SK-N-SH treated with all-trans-retinoic acid at 6 μM for 48 hours (cell line): ENCODE measurements around the gene RDH11.

ENCODE experiments used
- ATAC-seq: fragments of 200-7000 bp; cut with Tn5 transposase; 3 replicates; pipeline ENCODE4 v1.9.1; 2020; ENCODE audit warnings: mild to moderate bottlenecking, moderate library complexity
- ARNTL ChIP-seq: fragments of 450-650 bp; formaldehyde crosslinking; IDR thresholded peaks from 2 replicates; pipeline ENCODE4 v1.5.0; 2020; ENCODE audit warnings: low read depth, mild to moderate bottlenecking, moderate library complexity, borderline replicate concordance
- CREB5 ChIP-seq: fragments of 250-450 bp; sonication (Bioruptor Pico); IDR thresholded peaks from 2 replicates; pipeline ENCODE4 v1.5.1; 2020; ENCODE audit warnings: low read depth, mild to moderate bottlenecking, moderate library complexity
- CSDC2 ChIP-seq: fragments of 250-450 bp; sonication (Bioruptor Pico); IDR thresholded peaks from 2 replicates; pipeline ENCODE4 v1.5.0; 2020; ENCODE audit warnings: mild to moderate bottlenecking, moderate library complexity
- CSRNP3 ChIP-seq: fragments of 250-450 bp; sonication (Bioruptor Pico); IDR thresholded peaks from 2 replicates; pipeline ENCODE4 v1.5.1; 2021; ENCODE audit warnings: mild to moderate bottlenecking, moderate library complexity
- ESRRG ChIP-seq: fragments of 250-450 bp; sonication (Bioruptor Pico); IDR thresholded peaks from 2 replicates; pipeline ENCODE4 v1.6.1; 2021; ENCODE audit warnings: mild to moderate bottlenecking
- GLIS3 ChIP-seq: fragments of 250-450 bp; sonication (Bioruptor Pico); IDR thresholded peaks from 2 replicates; pipeline ENCODE4 v1.5.0; 2020; ENCODE audit warnings: mild to moderate bottlenecking, moderate library complexity
- ISL1 ChIP-seq: fragments of 250-450 bp; sonication (Bioruptor Pico); IDR thresholded peaks from 2 replicates; pipeline ENCODE4 v2.1.2; 2022; ENCODE audit warnings: mild to moderate bottlenecking, moderate library complexity
- OSR1 ChIP-seq: fragments of 250-450 bp; sonication (Bioruptor Pico); IDR thresholded peaks from 2 replicates; pipeline ENCODE4 v1.8.0; 2022; ENCODE audit warnings: moderate library complexity, mild to moderate bottlenecking, inconsistent platforms
- PATZ1 ChIP-seq: fragments of 250-450 bp; sonication (Bioruptor Pico); IDR thresholded peaks from 2 replicates; pipeline ENCODE4 v1.8.0; 2020; ENCODE audit warnings: mild to moderate bottlenecking, moderate library complexity, borderline replicate concordance
- POU6F1 ChIP-seq: fragments of 250-450 bp; sonication (Bioruptor Pico); IDR thresholded peaks from 2 replicates; pipeline ENCODE4 v1.8.0; 2021; ENCODE audit warnings: low read depth, mild to moderate bottlenecking, moderate library complexity, borderline replicate concordance
- PPARA ChIP-seq: fragments of 250-450 bp; sonication (Bioruptor Pico); IDR thresholded peaks from 2 replicates; pipeline ENCODE4 v1.5.0; 2020; ENCODE audit warnings: mild to moderate bottlenecking, borderline replicate concordance
- RARB ChIP-seq: fragments of 250-450 bp; sonication (Bioruptor Pico); IDR thresholded peaks from 2 replicates; pipeline ENCODE4 v1.8.0; 2021; ENCODE audit warnings: mild to moderate bottlenecking, moderate library complexity
- SNAI2 ChIP-seq: fragments of 250-450 bp; sonication (Bioruptor Pico); IDR thresholded peaks from 2 replicates; pipeline ENCODE4 v1.5.0; 2020; ENCODE audit warnings: mild to moderate bottlenecking, moderate library complexity
- TCF4 ChIP-seq: fragments of 250-450 bp; sonication (Bioruptor Pico); IDR thresholded peaks from 2 replicates; pipeline ENCODE4 v1.8.0; 2021; ENCODE audit warnings: mild to moderate bottlenecking, moderate library complexity, borderline replicate concordance
- TOX ChIP-seq: fragments of 250-450 bp; sonication (Bioruptor Pico); IDR thresholded peaks from 2 replicates; pipeline ENCODE4 v1.8.0; 2021; ENCODE audit warnings: mild to moderate bottlenecking, moderate library complexity, borderline replicate concordance
- TSHZ2 ChIP-seq: fragments of 250-450 bp; sonication (Bioruptor Pico); IDR thresholded peaks from 2 replicates; pipeline ENCODE4 v1.5.0; 2020; ENCODE audit warnings: mild to moderate bottlenecking, moderate library complexity
- ZC3H10 ChIP-seq: fragments of 250-450 bp; sonication (Bioruptor Pico); IDR thresholded peaks from 2 replicates; pipeline ENCODE4 v1.5.1; 2021; ENCODE audit warnings: mild to moderate bottlenecking, moderate library complexity
- ZFP3 ChIP-seq: fragments of 250-450 bp; sonication (Bioruptor Pico); IDR thresholded peaks from 2 replicates; pipeline ENCODE4 v1.5.0; 2020; ENCODE audit warnings: mild to moderate bottlenecking, moderate library complexity
- ZNF565 ChIP-seq: fragments of 450-650 bp; formaldehyde crosslinking; conservative IDR thresholded peaks from 2 replicates; pipeline ENCODE4 v1.5.0; 2020; ENCODE audit warnings: low read depth, mild to moderate bottlenecking, moderate library complexity
- ZNF70 ChIP-seq: fragments of 450-650 bp; formaldehyde crosslinking; IDR thresholded peaks from 2 replicates; pipeline ENCODE4 v1.5.0; 2020; ENCODE audit warnings: mild to moderate bottlenecking, moderate library complexity
- ZNF8 ChIP-seq: fragments of 450-650 bp; formaldehyde crosslinking; IDR thresholded peaks from 2 replicates; pipeline ENCODE4 v1.5.0; 2020; ENCODE audit warnings: mild to moderate bottlenecking, moderate library complexity

The RDH11 gene

GRCh38 chr14:67665868-67666267 is 29.7 kb downstream of the RDH11 start:
- TF ChIP-seq PPARA = no peak
- no peak for TF ChIP-seq POU6F1 (CRISPR knock-in tag)
- TF ChIP-seq SNAI2 = no peak
- no peak for TF ChIP-seq CREB5 (CRISPR knock-in tag)
- TF ChIP-seq TSHZ2 (CRISPR knock-in tag) = no peak
- no peak for TF ChIP-seq ZNF565 (CRISPR knock-in tag)
- TF ChIP-seq GLIS3 = no peak
- no peak for TF ChIP-seq RARB (CRISPR knock-in tag)
- no peak for TF ChIP-seq TCF4 (CRISPR knock-in tag)
- no peak for TF ChIP-seq PATZ1 (CRISPR knock-in tag)
- TF ChIP-seq ZNF70 (CRISPR knock-in tag) = no peak
- no peak for TF ChIP-seq ZC3H10 (CRISPR knock-in tag)
- TF ChIP-seq TOX = no peak
- TF ChIP-seq ZFP3 = no peak
- TF ChIP-seq ISL1 = no peak
- TF ChIP-seq CSDC2 (CRISPR knock-in tag) = no peak
- no peak for TF ChIP-seq ARNTL (CRISPR knock-in tag)
- ATAC-seq = 0 out of 3 replicates have a peak, but pooled peaks have one; percentile 39

GRCh38 chr14:67663633-67664032 is 31.9 kb downstream of the RDH11 start:
- TF ChIP-seq ESRRG (CRISPR knock-in tag) (no peak), ARNTL (CRISPR knock-in tag) (no peak), PATZ1 (CRISPR knock-in tag) (no peak), OSR1 (CRISPR knock-in tag) (no peak), TSHZ2 (CRISPR knock-in tag) (no peak), PPARA (no peak), CSRNP3 (CRISPR knock-in tag) (no peak), POU6F1 (CRISPR knock-in tag) (no peak), TOX (no peak), ZFP3 (no peak), CREB5 (CRISPR knock-in tag) (no peak), SNAI2 (no peak), ISL1 (no peak), TCF4 (CRISPR knock-in tag) (no peak), ZC3H10 (CRISPR knock-in tag) (no peak), ZNF8 (CRISPR knock-in tag) (no peak), ZNF70 (CRISPR knock-in tag) (no peak), GLIS3 (no peak), ZNF565 (CRISPR knock-in tag) (no peak)
- no peak for ATAC-seq
